ENCODE measurements around the gene PFN1.

PFN1 gene

DNA sequence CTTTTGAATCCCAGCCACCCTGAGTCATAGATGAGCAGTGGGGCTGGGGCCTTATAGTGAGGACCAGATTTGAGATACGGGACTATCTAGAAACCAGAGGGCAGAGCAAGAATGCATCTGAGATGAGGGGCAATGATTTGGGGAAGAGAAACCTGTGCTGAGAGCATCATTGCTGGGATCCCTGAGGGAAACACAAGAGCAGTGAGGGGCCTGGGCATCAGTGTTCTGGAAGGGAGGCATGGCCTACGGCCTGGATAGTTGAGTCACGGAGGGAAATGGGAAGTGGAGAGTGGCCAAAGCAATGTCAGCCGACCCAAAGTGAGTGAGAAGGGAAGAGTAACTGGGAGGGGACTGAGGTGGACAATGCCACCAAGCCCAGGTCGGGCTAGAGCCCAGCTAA, 34.0 kb upstream of the PFN1 start:
- TF ChIP-seq, protein P1, sequence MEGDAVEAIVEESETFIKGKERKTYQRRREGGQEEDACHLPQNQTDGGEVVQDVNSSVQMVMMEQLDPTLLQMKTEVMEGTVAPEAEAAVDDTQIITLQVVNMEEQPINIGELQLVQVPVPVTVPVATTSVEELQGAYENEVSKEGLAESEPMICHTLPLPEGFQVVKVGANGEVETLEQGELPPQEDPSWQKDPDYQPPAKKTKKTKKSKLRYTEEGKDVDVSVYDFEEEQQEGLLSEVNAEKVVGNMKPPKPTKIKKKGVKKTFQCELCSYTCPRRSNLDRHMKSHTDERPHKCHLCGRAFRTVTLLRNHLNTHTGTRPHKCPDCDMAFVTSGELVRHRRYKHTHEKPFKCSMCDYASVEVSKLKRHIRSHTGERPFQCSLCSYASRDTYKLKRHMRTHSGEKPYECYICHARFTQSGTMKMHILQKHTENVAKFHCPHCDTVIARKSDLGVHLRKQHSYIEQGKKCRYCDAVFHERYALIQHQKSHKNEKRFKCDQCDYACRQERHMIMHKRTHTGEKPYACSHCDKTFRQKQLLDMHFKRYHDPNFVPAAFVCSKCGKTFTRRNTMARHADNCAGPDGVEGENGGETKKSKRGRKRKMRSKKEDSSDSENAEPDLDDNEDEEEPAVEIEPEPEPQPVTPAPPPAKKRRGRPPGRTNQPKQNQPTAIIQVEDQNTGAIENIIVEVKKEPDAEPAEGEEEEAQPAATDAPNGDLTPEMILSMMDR (IDR thresholded peaks at IDR 0.05; ENCODE audit: low read depth, low read length), result no peak
- H3K4me3 ChIP-seq (ENCODE audit: low read depth, low read length), result no peak overlapping the region

DNA sequence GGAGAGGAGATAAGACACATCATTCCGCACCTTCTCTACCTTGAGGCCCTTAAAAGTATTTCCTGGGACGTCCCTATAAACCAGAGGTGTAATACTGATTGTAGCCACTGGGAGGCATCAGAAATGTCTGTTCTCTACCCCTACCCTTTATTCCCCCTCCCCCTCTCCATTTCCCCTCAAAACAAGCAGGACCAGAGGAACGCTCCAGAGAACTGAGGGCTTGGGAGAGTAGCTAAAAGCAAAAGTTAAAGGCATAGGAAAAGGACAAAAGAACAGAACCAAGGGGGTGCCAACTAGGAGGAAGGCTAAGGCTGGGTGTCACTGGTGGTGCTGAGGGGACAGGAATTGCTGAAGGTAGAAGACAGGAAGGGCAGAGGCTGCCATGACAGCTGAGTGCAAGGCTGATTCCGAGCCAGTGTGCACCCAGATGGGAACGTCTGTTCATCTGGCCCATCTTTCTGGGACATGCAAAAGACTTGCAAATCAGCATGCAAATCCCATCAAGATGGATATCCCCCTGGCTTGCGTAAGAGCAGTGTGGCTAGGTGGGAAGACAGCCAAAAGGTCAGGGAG, 32.4 kb upstream of the PFN1 start:
- TF ChIP-seq, protein P1 (IDR thresholded peaks at IDR 0.05; ENCODE audit: low read depth, low read length), result peak; percentile 70
- H3K4me3 ChIP-seq (ENCODE audit: low read depth, low read length), result no peak overlapping the region

DNA sequence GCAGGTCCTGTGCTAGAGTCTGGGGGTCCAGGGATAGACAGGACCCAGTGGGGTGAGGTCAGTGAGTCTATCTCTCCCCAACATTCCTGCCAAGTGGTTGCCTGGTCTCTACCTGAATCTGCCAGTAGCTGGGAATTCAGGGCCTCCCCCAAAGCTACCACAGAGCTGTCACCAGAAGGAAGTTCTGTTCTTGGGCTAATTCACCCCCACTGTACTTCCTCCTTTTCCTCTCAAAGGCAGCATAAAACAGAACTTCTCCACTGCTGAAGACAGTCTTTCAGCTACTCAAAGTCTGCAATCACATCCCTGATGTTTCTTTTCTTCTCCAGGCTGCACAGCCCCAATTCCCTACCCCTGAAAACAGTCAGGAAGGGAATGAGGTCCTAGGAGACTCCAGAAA, 30.4 kb upstream of the PFN1 start:
- TF ChIP-seq, protein P1 (IDR thresholded peaks at IDR 0.05; ENCODE audit: low read depth, low read length), result no peak
- no peak overlapping the region for H3K4me3 ChIP-seq (ENCODE audit: low read depth, low read length)

DNA sequence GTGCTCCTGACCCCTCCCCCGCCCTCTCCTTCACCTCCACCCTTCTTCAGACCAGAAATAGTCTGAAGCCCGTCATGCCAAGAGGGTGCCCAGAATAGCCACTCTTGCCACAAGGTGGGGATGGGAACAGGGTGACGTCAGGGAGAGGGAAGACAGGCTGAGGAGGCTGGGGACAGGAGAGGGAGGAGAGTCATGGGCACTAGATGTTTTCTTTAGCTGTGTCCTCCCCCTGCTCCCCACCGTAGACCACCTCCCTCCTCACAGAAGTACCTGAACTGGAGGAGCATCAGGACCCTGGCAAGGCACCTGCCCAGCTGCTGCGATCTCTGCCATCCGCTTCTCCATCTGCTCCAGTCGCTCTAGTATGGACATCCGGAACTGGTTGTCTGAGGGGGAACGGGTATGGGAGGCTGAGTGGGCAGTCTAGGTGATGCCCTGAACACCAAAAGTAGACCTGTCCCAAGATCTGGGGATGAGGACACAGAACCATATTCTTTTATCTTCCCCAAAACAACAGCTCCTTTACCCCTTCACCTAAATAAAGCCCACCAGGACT, 25.9 kb upstream of the PFN1 start:
- H3K4me3 ChIP-seq (ENCODE audit: low read depth, low read length), result no peak overlapping the region
- TF ChIP-seq, protein P1 (IDR thresholded peaks at IDR 0.05; ENCODE audit: low read depth, low read length), result no peak

DNA sequence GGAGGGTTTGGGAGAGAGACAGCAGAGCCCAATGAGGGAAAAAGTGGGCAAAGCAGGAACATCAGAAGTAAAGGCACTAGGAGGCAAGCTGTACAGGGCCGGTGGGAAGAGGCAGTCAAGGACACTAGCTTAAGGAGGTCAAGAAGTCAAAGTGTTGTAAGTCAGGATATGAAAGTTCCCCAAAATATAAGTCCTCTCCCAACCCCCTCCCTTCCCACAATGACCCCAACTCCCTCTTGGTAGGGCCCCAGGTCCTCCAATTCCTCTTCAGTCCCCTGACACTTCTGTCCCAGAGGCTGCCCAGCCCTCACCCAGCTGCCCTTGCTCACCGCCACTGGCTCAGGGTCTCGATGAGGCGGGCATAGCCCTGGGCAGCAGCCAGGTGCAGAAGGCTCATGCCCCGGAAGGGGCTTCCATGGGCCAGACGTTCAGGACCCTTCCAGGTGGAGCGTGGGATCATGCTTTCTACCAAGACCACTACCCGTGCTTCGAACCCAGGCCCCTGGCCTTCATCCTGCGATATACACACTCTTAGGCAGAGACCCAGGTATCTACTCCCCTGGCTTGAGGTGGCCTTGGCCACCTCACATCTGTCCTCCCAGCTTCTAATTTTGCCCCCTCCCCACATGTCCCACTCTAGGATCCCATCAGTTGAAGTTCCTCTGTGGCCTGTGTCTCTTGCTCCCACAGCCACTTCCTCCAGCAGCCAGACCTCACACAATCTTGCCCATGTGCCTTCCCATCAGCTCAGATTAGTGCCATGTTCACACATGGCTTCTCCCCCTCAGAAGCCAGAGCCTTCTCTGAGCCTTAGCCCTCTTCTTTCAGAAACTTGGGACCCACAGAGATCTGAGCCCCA, 25.2 kb upstream of the PFN1 start:
- H3K4me3 ChIP-seq (ENCODE audit: low read depth, low read length), result no peak overlapping the region
- TF ChIP-seq, protein P1 (IDR thresholded peaks at IDR 0.05; ENCODE audit: low read depth, low read length), result no peak

DNA sequence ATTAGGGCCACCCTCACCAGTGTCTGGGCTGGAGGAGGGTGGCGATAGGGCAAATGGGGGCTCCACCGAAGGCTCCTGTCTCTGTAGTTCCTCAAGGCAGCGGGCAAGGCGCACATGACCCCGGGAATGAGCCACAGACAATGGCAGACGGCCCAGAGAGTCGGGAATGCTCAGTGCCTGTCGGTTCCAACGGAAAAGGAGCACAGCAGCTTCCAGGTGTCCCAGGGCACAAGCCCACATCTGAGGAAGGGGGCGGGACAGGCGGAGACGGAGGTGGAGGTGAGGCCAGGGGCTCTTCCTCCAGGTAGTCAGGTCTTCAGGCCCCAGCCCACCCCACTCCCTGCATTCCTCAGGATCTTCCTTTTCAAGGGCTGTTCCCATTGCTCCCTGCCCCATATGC, 24.4 kb upstream of the PFN1 start:
- TF ChIP-seq, protein P1 (IDR thresholded peaks at IDR 0.05; ENCODE audit: low read depth, low read length), result no peak
- H3K4me3 ChIP-seq (ENCODE audit: low read depth, low read length), result no peak overlapping the region

DNA sequence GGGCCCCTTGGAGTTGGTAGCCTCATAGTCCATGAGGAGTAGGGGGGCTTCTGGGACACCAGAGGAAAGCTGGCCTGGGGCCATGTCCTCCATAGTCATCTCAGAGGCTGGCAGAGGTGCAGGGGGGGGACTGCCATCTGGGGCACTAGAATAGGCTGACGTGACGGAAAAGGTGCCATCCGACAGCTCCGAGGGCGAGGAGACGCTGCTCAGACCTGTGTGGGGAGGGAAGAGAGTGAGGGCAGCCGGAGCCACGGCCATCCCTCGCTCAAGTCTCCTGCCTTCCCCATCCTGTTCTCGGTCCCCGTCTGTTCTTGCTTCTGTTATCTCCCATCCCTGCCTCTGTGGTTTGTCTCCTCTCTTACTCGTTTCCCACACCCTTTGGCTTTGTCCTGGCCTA, 24.0 kb upstream of the PFN1 start:
- no peak overlapping the region for H3K4me3 ChIP-seq (ENCODE audit: low read depth, low read length)
- TF ChIP-seq, protein P1 (IDR thresholded peaks at IDR 0.05; ENCODE audit: low read depth, low read length), result no peak
